PC-9 (cell line): ENCODE results near the gene PNKD.

Source experiments
- EZH2 ChIP-seq: fragments of 200-600 bp; sonication (generic); IDR thresholded peaks from 2 replicates; pipeline ENCODE4 v1.8.0; 2017; ENCODE audit warnings: antibody characterized with exemption, low read depth
- TF ChIP-seq, protein P1 (sequence below): fragments of 200-600 bp; sonication (generic); conservative IDR thresholded peaks from 2 replicates; pipeline ENCODE4 v1.6.1; 2017; ENCODE audit warnings: mixed run types, antibody characterized with exemption, mild to moderate bottlenecking, moderate library complexity

DNA sequence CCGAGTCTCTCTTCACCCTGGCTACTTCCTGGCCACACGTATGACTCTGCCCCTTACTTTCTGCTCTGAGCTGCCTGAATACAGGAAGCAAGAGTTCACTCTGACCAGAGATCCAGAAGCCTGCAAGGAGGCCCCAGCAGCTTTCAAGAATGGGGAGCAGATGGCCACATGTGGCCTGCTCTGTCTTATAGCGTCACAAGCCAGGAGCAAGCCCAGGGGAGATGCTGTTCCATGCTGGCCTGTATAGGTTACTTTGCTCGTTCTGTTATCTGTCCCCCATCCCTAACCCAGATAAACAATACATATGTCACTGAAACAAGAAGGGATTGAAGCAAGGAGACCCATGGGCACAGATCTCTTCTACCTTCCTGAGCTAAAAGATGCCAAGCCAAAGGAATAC lies 4.3 kb downstream of the PNKD start:
- TF ChIP-seq, protein P1, sequence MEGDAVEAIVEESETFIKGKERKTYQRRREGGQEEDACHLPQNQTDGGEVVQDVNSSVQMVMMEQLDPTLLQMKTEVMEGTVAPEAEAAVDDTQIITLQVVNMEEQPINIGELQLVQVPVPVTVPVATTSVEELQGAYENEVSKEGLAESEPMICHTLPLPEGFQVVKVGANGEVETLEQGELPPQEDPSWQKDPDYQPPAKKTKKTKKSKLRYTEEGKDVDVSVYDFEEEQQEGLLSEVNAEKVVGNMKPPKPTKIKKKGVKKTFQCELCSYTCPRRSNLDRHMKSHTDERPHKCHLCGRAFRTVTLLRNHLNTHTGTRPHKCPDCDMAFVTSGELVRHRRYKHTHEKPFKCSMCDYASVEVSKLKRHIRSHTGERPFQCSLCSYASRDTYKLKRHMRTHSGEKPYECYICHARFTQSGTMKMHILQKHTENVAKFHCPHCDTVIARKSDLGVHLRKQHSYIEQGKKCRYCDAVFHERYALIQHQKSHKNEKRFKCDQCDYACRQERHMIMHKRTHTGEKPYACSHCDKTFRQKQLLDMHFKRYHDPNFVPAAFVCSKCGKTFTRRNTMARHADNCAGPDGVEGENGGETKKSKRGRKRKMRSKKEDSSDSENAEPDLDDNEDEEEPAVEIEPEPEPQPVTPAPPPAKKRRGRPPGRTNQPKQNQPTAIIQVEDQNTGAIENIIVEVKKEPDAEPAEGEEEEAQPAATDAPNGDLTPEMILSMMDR, result no peak
- no peak for TF ChIP-seq EZH2
